ENCODE results near the gene ACCSL.

DNA sequence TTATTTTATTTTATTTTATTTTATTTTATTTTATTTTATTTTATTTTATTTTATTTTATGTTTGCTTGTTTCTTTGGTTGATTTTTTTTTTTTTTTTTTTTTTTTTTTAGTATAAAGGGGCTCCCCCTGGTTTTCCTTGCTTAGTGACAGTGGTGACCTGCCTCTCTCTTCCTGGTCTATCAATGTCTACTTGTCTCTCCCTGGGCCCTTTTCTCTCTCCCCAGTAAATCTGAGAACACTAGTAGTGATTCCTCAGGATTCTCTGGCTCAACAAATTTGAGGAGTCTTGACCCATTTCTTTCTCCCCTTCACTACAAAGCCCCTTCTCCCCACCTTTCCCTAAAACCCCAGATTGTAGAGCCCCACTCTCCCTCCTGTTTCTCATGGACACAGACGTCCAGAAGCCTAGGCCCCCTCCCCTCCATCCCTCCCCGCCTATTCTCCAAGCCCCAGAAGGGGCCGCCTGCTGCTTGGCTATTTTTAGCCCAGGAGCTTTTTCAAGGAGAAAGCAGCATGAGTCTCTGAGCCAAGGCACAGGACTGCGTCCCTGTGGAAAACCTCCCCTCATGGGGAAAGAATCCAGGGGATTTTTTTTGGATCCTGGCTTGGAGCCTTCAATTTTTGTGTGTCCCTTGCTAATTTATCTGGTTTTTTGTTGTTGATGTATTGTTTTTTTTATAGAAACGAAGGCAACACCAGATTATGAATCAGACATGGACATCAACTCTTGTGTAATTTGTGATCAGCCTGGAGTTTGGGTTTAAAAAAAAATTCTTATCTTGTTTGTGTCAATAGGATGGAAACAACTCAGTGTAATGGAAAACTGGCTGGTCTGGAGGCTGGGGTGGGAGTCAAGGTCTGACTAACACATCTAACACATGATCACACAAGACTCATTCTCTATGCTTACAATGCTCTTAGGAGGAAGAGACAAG, 17.5 kb upstream of the ACCSL start:
- TF ChIP-seq ZFP30 (CRISPR knock-in tag; IDR thresholded peaks at IDR 0.05) (no peak), ZC3H10 (CRISPR knock-in tag; IDR thresholded peaks at IDR 0.05) (no peak)
